Stimulated activated CD8-positive, alpha-beta memory T cell treated with anti-CD3 and anti-CD28 coated beads, Interleukin-4, amount 100 ng/mL, for 24 hours (primary cell): ENCODE data around the gene CDIPT.

Source experiments
- DNase-seq: peaks from one replicate; pipeline ENCODE4 v3.0.0-alpha.2; 2020; ENCODE audit warnings: low read depth

Gene CDIPT

DNA sequence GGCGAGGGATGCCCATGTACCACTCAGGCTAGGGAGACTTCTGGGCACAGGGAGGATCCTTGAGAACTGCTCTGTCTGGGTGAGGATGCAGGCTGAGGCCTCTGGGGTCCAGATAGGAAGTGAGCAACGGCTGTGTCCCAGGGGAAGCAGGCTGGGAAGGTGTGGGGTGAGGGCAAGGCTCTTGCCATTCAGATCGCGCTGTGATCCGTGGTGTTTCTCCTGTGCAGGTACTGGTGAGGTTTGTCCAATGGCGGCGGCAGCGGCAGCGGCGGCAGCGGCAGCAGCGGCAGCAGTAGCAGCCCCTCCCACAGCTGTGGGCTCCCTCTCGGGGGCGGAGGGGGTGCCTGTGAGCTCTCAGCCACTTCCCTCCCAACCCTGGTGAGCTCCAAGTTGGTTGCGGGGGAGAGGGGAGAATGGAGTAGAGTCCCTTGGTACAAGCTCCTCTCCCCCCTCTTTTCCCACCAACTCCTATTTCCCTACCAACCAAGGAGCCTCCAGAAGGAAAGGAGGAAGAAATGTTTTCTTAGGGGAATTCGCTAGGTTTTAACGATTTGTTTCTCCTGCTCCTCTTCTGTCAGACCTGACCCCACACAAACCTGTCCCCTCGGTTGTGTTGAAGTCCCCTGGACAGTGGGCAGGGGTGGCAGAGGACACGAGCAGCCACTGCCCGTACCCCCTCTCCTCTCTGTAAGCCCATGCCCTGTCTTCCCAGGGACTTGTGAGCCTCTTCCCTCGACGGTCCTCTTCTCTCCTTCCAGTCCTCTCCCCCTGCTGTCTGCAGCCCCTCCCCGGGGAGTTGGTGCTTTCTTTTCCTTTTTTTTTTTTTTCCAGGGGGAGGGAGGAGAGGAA is 53.0 kb downstream of the CDIPT start:
- no peak for DNase-seq

DNA sequence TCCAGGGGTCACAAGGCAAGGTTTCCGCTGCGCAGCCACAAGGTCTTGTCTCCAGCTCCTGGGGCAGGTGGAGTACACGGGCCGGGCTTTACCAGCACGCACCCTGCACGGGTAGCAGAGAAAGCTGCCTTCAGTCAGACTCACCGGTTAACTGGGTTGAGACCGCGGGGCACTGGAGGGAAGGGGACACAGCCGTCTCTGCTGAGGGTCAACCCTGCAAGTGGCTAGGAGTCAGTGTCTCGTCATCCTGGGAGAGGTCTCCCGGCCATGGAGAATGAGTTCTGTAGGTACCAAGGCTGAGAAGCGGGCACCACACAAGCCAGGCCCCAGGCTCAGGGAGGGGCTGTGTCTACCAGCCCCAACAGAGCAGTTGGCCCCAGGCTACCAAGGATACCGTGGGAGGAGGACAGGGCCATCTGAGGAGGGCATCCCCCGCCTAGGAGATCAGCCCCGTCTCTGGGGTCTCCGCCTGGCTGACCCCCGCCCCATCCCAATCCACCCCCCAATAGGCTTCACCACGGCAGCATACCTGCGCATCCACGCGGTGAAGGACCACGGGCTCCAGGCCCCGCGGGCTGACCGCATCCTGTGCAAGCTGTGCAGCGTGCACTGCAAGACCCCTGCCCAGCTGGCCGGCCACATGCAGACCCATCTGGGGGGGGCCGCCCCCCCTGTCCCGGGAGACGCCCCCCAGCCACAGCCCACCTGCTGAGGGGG is 53.8 kb downstream of the CDIPT start:
- DNase-seq, result no peak
